Neutrophil (primary cell): ENCODE data around the gene OS9.
A peak's percentile ranks its signal among the peaks of the same experiment; 100 is the strongest.

Source experiments
- H3K27ac ChIP-seq: fragments of 200-600 bp; sonication (generic); 2 replicates; pipeline ENCODE4 v1.5.1; 2016; ENCODE audit warnings: mild to moderate bottlenecking, moderate library complexity
- H3K27me3 ChIP-seq: fragments of 200-600 bp; sonication (generic); 2 replicates; pipeline ENCODE4 v1.6.0; 2016; ENCODE audit warnings: mild to moderate bottlenecking
- H3K36me3 ChIP-seq: fragments of 200-600 bp; sonication (generic); 2 replicates; pipeline ENCODE4 v1.5.1; 2017
- H3K4me1 ChIP-seq, 2 experiments: fragments of 200-600 bp in 1 of 2; sonication (generic) in 1 of 2; 1 replicate in 1 of 2; 2 replicates in 1 of 2; pipeline versions ENCODE4 v1.5.1 to v1.6.1; 2013 to 2016; ENCODE audit warnings: low read depth in 1 of 2, low read length in 1 of 2, mild to moderate bottlenecking in 1 of 2, moderate library complexity in 1 of 2; ENCODE audit not compliant: control insufficient read depth in 1 of 2, insufficient read depth in 1 of 2
- H3K4me3 ChIP-seq, 2 experiments: fragments of 200-600 bp in 1 of 2; sonication (generic) in 1 of 2; 1 replicate in 1 of 2; 2 replicates in 1 of 2; pipeline ENCODE4 v1.5.1; 2013 to 2016; ENCODE audit warnings: low read depth in 1 of 2, low read length in 1 of 2, mild to moderate bottlenecking in 1 of 2, moderate library complexity in 1 of 2
- H3K9me3 ChIP-seq: fragments of 200-600 bp; sonication (generic); 2 replicates; pipeline ENCODE4 v1.5.1; 2016
- CTCF ChIP-seq: fragments of 200-600 bp; sonication (generic); IDR thresholded peaks from 2 replicates; pipeline ENCODE4 v1.5.1; 2016; ENCODE audit warnings: antibody characterized with exemption

OS9 gene

GRCh38 chr12:57751432-57751787 lies 57.5 kb downstream of the OS9 start:
- TF ChIP-seq CTCF, result no peak
- Histone ChIP-seq H3K4me3 (peak overlapping the region; percentile 64 to 78), H3K36me3 (no peaks in the 10 kb centered on the region), H3K27ac (no peak overlapping the region), H3K4me1 (peaks cover 30 to 36% of the 10 kb centered on the region in 2 experiments), H3K27me3 (peaks cover 40% of the 10 kb centered on the region), H3K9me3 (no peaks in the 10 kb centered on the region)

- peaks cover 36 to 42% of the 10 kb centered on the region in 2 experiments for H3K4me1 ChIP-seq
Observed at GRCh38 chr12:57751788-57752667, 58.1 kb downstream of the OS9 start, which contains the start of gene CDK4. CDK4 (minus strand) TSS chr12:57752310; CDS start chr12:57751717, 593 bp downstream.

GRCh38 chr12:57752668-57753000 lies 58.7 kb downstream of the OS9 start:
- TF ChIP-seq CTCF, result no peak
- Histone ChIP-seq H3K27me3 (peaks cover 49% of the 10 kb centered on the region), H3K4me1 (peaks cover 36 to 42% of the 10 kb centered on the region in 2 experiments), H3K4me3 (peak overlapping the region; percentile 64 to 78), H3K27ac (peak overlapping the region; percentile 54), H3K9me3 (no peaks in the 10 kb centered on the region), H3K36me3 (no peaks in the 10 kb centered on the region)

More at GRCh38 chr12:57751788-57752667, 58.1 kb downstream of the OS9 start, which contains the start of gene CDK4:
- Histone ChIP-seq H3K27ac (peak within 1 kb of the TSS; percentile 54), H3K36me3 (no peaks in the 10 kb centered on the region), H3K27me3 (peaks cover 46% of the 10 kb centered on the region), H3K9me3 (no peaks in the 10 kb centered on the region), H3K4me3 (peak within 1 kb of the TSS; percentile 64 to 78)
- TF ChIP-seq CTCF, result no peak

GRCh38 chr12:57753756-57754337 lies 59.9 kb downstream of the OS9 start:
- H3K4me3 ChIP-seq, result no peak overlapping the region
- H3K36me3 ChIP-seq, result no peaks in the 10 kb centered on the region
- H3K27me3 ChIP-seq, result peaks cover 49% of the 10 kb centered on the region
- no peak for TF ChIP-seq CTCF
- no peaks in the 10 kb centered on the region for H3K9me3 ChIP-seq
- peaks cover 36 to 42% of the 10 kb centered on the region in 2 experiments for H3K4me1 ChIP-seq
- H3K27ac ChIP-seq, result no peak overlapping the region

GRCh38 chr12:57754411-57755193 lies 60.7 kb downstream of the OS9 start, which contains the start of gene MARCHF9:
MARCHF9 (plus strand) TSS chr12:57755103; CDS start chr12:57755529, 426 bp downstream.
- Histone ChIP-seq H3K4me3 (peak within 1 kb of the TSS; percentile 52 to 66), H3K27ac (no peak within 1 kb of the TSS), H3K9me3 (no peaks in the 10 kb centered on the region), H3K27me3 (peaks cover 49% of the 10 kb centered on the region), H3K4me1 (peaks cover 36 to 42% of the 10 kb centered on the region in 2 experiments), H3K36me3 (no peaks in the 10 kb centered on the region)
- no peak for TF ChIP-seq CTCF
